ENCODE data around the gene RAD1. TPM values are rescaled to one million over a fixed set of nuclear protein-coding genes. Genes with fewer than 3 reads are reported as not detected.

The RAD1 gene
- polyA plus RNA-seq, 3 donors, result 31.7 to 36.9 (median 34.0) TPM

GRCh38 chr5:34886392-34887119 lies 28.7 kb downstream of the RAD1 start:
- DNase-seq (ENCODE audit: extremely low read depth in 1 of 11, low read depth in 9 of 11, low spot score in 4 of 11), result no peak

- DNase-seq (ENCODE audit: extremely low read depth in 1 of 11, low read depth in 9 of 11, low spot score in 4 of 11), result no peak
Observed at GRCh38 chr5:34881246-34881645, 34.1 kb downstream of the RAD1 start.

- no peak for DNase-seq (ENCODE audit: extremely low read depth in 1 of 11, low read depth in 9 of 11, low spot score in 4 of 11)
Observed at GRCh38 chr5:34876275-34876674, 39.0 kb downstream of the RAD1 start.

GRCh38 chr5:34870382-34870781 lies 44.9 kb downstream of the RAD1 start:
- no peak for DNase-seq (ENCODE audit: extremely low read depth in 1 of 11, low read depth in 9 of 11, low spot score in 4 of 11)

GRCh38 chr5:34869256-34869655 lies 46.0 kb downstream of the RAD1 start:
- no peak for DNase-seq (ENCODE audit: extremely low read depth in 1 of 11, low read depth in 9 of 11, low spot score in 4 of 11)

- no peak for DNase-seq (ENCODE audit: extremely low read depth in 1 of 11, low read depth in 9 of 11, low spot score in 4 of 11)
Observed at GRCh38 chr5:34868791-34869190, 46.5 kb downstream of the RAD1 start.

- DNase-seq (ENCODE audit: extremely low read depth in 1 of 11, low read depth in 9 of 11, low spot score in 4 of 11), result no peak
Observed at GRCh38 chr5:34867660-34868059, 47.6 kb downstream of the RAD1 start.

GRCh38 chr5:34866989-34867471 lies 48.3 kb downstream of the RAD1 start:
- DNase-seq (ENCODE audit: extremely low read depth in 1 of 11, low read depth in 9 of 11, low spot score in 4 of 11), result no peak

- DNase-seq (ENCODE audit: extremely low read depth in 1 of 11, low read depth in 9 of 11, low spot score in 4 of 11), result no peak
Observed at GRCh38 chr5:34865091-34865490, 50.2 kb downstream of the RAD1 start.

GRCh38 chr5:34863946-34864345 lies 51.4 kb downstream of the RAD1 start:
- DNase-seq (ENCODE audit: extremely low read depth in 1 of 11, low read depth in 9 of 11, low spot score in 4 of 11), result no peak

- no peak for DNase-seq (ENCODE audit: extremely low read depth in 1 of 11, low read depth in 9 of 11, low spot score in 4 of 11)
Observed at GRCh38 chr5:34859253-34859652, 56.1 kb downstream of the RAD1 start.

GRCh38 chr5:34858790-34859189 lies 56.5 kb downstream of the RAD1 start:
- no peak for DNase-seq (ENCODE audit: extremely low read depth in 1 of 11, low read depth in 9 of 11, low spot score in 4 of 11)

GRCh38 chr5:34857894-34858293 lies 57.4 kb downstream of the RAD1 start:
- DNase-seq (ENCODE audit: extremely low read depth in 1 of 11, low read depth in 9 of 11, low spot score in 4 of 11), result no peak

GRCh38 chr5:34857161-34857560 lies 58.1 kb downstream of the RAD1 start:
- no peak for DNase-seq (ENCODE audit: extremely low read depth in 1 of 11, low read depth in 9 of 11, low spot score in 4 of 11)

Other genes starting within 250 kb of the RAD1 start
- 1 to 10 TPM; 2.9 to 4.0 (median 4.0) TPM for gene TTC23L, start 76.3 kb downstream of the RAD1 start, polyA plus RNA-seq (ENCODE audit: insufficient read length in 3 of 3)
- 10 to 100 TPM; 43.1 to 63.2 (median 52.1) TPM for gene BRIX1, start 207 bp upstream of the RAD1 start, polyA plus RNA-seq (ENCODE audit: insufficient read length in 3 of 3)
- gene DNAJC21, start 14.1 kb upstream of the RAD1 start, polyA plus RNA-seq (ENCODE audit: insufficient read length in 3 of 3), result 10 to 100 TPM; 71.4 to 89.4 (median 73.1) TPM
- 10 to 100 TPM; 28.1 to 74.1 (median 62.0) TPM for gene AGXT2, start 132.4 kb upstream of the RAD1 start, polyA plus RNA-seq (ENCODE audit: insufficient read length in 3 of 3)

Data from renal cortex interstitium (tissue), 11 donors.